NK-92 (cell line): ENCODE measurements around the gene MRNIP.

Experiments
- DNase-seq: peaks from one replicate; lab custom pipeline; 2025; ENCODE audit not compliant: unreplicated experiment; lab: John Stamatoyannopoulos, UW

The MRNIP gene

DNA sequence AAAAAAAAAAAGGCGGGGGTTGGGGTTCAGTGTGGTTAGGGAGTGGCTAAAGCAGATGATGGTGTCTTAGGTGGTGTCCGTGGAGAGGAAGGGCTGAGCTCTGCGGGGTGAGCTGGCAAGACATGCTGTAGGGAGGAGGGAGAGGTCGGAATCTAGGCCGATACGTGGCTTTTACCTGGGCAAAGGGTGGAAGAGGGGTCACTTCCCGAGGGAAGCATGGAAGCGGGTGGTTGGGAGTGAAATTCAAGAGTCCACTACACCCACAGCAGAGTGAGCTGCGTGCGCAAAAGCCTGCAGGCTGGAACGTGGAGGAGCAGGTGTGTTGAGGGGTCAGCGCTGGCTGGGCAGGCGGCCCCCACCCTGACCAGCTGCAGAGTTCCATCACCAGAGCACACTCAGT lies 31.3 kb upstream of the MRNIP start:
- no peak for DNase-seq

GRCh38 chr5:179887802-179888201 lies 29.2 kb upstream of the MRNIP start:
- DNase-seq = no peak

- DNase-seq = no peak
Observed at GRCh38 chr5:179887095-179887494, 28.5 kb upstream of the MRNIP start.

DNA sequence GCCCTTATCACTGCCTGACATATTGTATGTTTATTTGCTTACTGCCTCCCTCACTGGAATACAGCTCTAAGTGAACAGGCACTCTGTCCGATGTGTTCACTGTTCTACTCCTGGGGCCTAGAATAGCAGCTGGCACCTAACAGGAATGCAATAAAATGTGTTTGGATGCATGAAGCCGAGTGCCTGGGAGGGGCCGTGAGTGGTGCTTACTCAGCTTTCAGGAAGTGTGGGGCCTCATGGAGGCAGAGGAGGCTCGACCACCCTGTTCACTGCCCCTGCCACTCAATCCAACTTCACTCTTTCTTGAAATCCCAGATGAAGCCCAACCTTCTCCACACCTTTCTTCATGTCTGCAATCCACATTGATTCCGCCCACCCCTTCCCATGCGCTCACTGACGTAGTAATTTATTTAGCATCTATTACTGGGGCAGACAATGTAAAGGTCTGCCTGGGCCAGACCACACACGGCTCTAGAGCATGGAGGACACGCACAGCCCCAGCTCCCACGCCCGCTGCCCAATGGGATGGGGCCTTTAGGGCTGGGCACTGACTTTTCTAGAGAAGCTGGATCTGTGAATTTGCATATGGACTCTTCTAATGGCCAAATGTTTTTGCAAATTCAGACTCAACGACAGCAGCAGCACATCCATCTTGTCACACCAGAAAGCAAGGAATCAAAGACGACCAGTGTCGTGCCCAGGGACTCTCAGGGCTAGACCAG lies 27.7 kb upstream of the MRNIP start:
- DNase-seq = no peak

- no peak for DNase-seq
Observed at GRCh38 chr5:179885491-179886090, 27.0 kb upstream of the MRNIP start.

DNA sequence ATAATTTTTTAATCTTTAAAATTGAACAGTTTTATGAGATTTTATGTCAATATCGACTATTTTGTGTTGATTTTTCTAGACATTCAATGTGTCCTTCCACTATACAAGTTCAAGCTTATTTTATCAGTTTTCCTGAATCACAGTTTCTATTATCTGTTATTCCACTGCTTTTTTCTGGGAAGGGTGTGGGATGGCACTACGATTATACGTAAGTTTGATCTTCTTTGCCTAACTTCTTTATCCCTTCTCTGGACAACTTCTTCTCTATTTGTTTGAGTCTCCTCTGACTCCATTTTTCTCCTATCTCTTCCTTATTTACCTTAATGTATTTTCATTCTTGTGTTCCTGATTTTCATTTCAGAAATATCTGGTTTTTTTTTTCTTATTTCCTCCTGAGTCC lies 24.5 kb upstream of the MRNIP start:
- no peak for DNase-seq

DNA sequence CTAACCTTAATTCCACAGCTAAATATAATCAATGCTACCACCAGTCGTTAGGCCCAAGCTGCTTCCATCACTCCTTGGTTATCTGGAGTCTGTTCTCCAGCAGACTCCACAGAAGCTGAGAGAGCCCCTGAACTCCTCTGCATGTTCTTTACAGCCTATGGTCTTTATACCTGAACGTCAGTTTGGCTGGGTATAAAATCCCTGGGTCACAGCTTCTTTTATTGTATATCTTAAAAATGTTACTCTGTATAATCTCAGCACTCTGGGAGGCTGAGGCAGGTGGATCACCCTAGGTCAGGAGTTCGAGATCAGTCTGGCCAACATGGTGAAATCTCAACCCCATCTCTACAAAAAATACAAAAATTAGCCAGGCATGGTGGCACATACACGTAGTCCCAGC lies 23.7 kb upstream of the MRNIP start:
- DNase-seq = no peak

- DNase-seq = no peak
Observed at GRCh38 chr5:179880848-179881590, 22.4 kb upstream of the MRNIP start.

DNA sequence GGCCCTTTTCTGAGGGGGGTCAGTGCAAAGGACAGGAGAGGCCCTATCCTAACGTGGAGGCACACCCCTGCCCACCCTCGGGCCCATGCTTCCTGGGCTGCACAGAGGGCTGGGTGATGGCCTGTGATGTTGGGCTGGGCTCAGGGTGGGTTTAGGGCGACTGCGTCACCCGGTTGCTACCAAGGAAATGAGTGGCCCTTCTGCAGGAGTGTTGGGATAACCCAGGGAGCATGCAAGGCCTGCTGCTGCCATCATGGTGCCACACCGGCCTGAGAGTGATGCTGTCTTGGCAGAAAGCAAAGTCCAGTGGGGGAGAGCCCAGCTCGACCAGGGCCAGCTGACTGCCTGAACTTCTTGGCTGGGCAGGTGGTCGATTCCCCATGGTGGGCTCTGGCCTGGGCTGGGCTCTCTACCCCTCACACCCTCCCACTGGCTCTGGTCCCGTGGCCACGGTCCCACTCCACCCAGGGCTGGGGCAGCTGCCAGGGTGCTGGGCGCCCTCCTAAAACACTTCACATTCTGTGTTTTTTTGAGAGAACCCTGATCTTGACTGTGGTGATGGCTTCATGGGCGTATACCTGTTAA lies 21.5 kb upstream of the MRNIP start:
- no peak for DNase-seq

DNA sequence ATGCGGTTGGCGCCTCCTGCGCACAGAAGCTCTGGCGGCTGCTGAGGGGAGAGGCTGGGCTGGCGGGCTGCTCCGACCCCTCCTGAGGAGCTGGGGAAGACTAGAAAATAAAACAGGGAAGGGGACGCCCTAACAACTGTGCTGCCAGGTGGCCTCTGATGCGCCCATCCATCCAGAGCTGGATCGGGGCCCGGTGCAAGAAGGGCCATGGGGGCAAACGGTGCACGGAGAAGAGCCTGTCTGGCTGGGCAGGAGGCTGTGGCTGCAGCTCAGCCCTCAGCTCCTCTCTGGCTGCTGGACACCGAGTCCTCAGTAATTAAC lies 21.0 kb upstream of the MRNIP start:
- no peak for DNase-seq

DNA sequence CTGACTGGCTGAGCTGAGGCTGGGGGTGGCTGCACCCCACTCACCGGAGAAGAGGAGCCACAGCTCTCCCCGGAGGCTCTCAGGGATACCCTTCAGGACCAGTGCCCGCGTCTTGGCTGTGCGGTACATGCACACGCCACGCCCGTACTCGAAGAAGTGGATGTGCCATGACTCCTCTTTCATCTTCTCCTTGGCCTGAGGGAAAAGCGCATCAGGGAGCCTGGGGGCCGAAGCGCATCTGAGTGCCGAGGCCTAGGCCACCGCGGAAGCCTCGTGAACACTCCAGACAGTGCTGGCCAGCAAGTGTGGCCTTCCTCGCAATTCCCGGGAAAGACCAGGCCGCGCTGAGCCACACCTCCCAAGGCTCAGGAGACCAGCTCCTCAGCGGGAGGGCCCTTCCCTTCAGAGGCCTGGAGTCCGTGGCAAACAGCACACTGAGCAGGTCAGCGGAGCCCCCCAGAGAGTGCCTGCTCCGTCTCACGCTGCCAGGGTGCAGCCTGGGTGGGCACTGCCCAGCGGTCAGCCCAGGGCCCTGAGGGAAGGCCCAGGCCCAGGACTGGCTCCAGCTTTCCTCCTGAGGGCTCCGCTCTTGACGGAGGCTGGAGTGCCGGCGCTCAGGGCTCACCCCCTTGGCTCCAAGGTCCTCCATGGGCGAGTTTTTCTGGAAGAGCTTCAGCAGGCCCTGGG lies 20.5 kb upstream of the MRNIP start:
- no peak for DNase-seq

DNA sequence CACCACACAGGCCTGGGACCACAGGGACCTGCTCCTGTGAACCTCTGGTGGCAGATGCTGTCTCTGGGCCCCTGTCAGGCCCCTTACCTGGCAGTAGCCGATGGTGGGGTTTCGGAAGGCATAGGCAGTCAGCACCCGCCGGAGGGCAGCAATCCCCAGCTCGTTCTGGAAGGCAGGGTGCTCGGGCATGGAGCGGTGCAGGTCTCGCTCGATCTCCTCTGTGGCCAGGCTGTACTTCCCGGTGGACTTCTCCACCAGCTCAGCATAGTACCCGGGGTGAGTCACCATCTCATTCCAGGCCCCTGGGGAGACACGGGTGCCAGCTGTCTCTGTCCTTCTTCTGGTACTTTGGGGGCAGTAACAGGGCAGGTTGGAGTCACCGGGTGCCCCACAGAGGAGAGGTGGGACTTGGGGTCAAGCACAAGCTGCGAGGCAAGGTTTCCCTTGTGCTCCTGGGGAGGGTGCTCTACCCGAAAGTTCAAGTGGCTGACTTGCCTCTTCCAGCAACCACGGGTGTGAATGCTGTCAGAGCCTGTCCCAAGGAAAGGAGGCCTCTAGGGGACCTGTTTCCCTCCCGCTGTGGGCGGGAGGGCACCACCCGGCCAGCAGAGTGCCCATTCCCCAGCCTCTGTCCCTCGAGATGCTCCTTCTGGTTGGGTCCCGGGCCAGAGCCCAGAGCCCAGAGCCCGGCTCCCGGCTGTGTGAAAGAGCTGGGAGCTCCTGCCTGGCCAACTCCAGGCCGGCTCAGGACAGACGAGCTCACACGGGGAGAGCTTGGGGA lies 19.8 kb upstream of the MRNIP start:
- DNase-seq = no peak

DNA sequence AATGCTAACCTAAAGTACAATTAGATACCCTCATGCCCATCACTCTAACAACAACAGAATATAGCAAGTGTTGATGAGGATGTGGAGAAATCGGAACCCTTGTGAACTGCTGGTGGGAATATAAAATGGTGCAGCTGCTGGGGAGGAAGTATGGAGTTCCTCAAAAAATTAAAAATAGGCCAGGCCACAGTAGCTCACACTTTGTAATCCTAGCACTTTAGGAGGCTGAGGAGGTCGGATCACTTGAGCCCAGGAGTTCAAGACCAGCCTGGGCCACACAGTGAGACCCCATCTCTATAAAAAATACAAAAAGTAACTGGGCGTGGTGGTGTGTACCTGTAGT lies 18.0 kb upstream of the MRNIP start:
- DNase-seq = no peak

GRCh38 chr5:179875741-179876609 lies 17.4 kb upstream of the MRNIP start:
- no peak for DNase-seq

DNA sequence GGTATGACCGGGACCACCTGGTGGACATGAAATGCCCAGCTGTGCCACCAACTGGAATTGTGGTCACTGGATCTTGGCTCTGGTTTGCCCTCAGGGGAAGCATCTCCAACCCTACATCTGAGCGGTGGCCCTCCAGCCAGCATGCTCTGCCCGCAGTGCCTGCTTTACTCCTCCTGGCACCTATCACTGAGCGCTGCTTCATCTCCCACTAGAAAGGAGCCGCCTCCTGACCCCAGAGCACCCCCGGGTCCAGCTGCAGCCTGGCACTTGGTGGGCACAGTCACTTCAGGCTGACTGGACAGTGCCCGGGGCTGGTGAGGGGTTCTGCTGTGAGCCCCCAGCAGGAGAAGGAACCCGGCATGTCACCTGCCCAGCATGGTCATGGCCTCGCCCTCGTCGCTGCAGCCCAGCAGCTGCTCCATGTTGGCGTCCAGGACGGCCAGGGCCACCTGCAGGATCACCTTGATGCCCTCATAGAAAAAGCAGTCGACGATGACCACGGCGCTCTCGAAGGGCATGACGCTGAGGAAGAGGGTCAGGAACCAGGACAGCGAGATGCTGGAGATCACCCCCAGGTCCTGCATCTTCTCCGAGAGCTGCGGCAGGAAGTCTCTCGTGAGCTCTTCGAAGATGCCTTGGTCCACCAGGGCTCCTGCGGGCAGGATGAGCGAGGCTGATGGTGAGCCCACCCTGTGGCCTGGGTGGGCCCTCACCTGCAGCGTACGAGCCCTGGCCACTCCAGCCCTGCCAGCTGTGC lies 16.1 kb upstream of the MRNIP start:
- DNase-seq = no peak

DNA sequence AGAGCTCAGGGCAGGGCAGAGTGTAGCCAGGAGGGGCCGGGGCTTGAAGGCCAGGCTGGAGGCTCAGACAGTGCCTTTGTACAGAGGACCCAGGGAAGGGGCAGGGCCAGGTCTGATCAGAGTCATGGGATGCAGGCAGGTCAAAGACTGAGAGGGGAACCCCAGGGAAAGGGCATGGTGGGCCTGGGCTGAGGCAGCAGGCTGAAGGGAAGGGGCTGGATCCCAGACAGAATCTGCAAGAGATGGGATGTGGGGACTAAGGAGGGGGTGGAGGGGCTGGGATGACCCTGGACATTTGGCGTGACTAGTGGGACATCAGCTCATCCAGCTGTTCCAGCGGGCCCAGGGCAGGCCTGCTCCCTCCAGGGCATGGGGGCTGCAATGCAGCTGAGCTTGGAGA lies 15.5 kb upstream of the MRNIP start:
- no peak for DNase-seq

- DNase-seq = no peak
Observed at GRCh38 chr5:179873588-179874110, 15.0 kb upstream of the MRNIP start.

- DNase-seq = no peak
Observed at GRCh38 chr5:179872828-179873575, 14.4 kb upstream of the MRNIP start.
